HG03280 (cell line): ENCODE data around the gene BCCIP.
A peak's percentile ranks its signal among the peaks of the same experiment; 100 is the strongest.

Experiments
- ATAC-seq: cut with Tn5 transposase; IDR thresholded peaks from one replicate; pipeline ENCODE4 v1.9.1; 2021; ENCODE audit warnings: mild to moderate bottlenecking, moderate library complexity; ENCODE audit not compliant: unreplicated experiment

The BCCIP gene

GRCh38 chr10:125797424-125797823 lies 25.9 kb upstream of the BCCIP start:
- no peak for ATAC-seq

GRCh38 chr10:125797994-125798662 lies 25.2 kb upstream of the BCCIP start:
- no peak for ATAC-seq

GRCh38 chr10:125799451-125800182 lies 23.7 kb upstream of the BCCIP start:
- ATAC-seq = no peak

- ATAC-seq = no peak
Observed at GRCh38 chr10:125801574-125801973, 21.8 kb upstream of the BCCIP start.

- no peak for ATAC-seq
Observed at GRCh38 chr10:125802131-125802530, 21.2 kb upstream of the BCCIP start.

GRCh38 chr10:125802739-125803138 lies 20.6 kb upstream of the BCCIP start:
- ATAC-seq = no peak

- ATAC-seq = no peak
Observed at GRCh38 chr10:125808047-125808446, 15.3 kb upstream of the BCCIP start.

- ATAC-seq = no peak
Observed at GRCh38 chr10:125811251-125811650, 12.1 kb upstream of the BCCIP start.

- no peak for ATAC-seq
Observed at GRCh38 chr10:125812128-125812750, 11.1 kb upstream of the BCCIP start.

- no peak for ATAC-seq
Observed at GRCh38 chr10:125815764-125816163, 7.6 kb upstream of the BCCIP start.

- no peak for ATAC-seq
Observed at GRCh38 chr10:125816548-125816947, 6.8 kb upstream of the BCCIP start.

GRCh38 chr10:125817337-125817946 lies 5.9 kb upstream of the BCCIP start:
- no peak for ATAC-seq

- peak; percentile 50 for ATAC-seq
Observed at GRCh38 chr10:125820701-125821100, 2.6 kb upstream of the BCCIP start.

GRCh38 chr10:125823663-125824251 lies 411 bp downstream of the BCCIP start:
- ATAC-seq = peak; percentile 3

- ATAC-seq = no peak
Observed at GRCh38 chr10:125824736-125825135, 1.4 kb downstream of the BCCIP start.

GRCh38 chr10:125827133-125827532 lies 3.8 kb downstream of the BCCIP start:
- no peak for ATAC-seq

GRCh38 chr10:125828311-125828710 lies 5.0 kb downstream of the BCCIP start:
- no peak for ATAC-seq

- no peak for ATAC-seq
Observed at GRCh38 chr10:125836746-125837145, 13.4 kb downstream of the BCCIP start.

GRCh38 chr10:125838802-125839575 lies 15.6 kb downstream of the BCCIP start:
- ATAC-seq = no peak

GRCh38 chr10:125840406-125840805 lies 17.1 kb downstream of the BCCIP start:
- no peak for ATAC-seq

GRCh38 chr10:125840955-125841354 lies 17.6 kb downstream of the BCCIP start:
- no peak for ATAC-seq
